Measurements from ENCODE around the gene MRPL40. TPM values are rescaled to one million over a fixed set of nuclear protein-coding genes. Genes with fewer than 3 reads are reported as not detected.

Gene MRPL40
- total RNA-seq, 1 experiment from 2014 or later = 40.1 TPM

DNA sequence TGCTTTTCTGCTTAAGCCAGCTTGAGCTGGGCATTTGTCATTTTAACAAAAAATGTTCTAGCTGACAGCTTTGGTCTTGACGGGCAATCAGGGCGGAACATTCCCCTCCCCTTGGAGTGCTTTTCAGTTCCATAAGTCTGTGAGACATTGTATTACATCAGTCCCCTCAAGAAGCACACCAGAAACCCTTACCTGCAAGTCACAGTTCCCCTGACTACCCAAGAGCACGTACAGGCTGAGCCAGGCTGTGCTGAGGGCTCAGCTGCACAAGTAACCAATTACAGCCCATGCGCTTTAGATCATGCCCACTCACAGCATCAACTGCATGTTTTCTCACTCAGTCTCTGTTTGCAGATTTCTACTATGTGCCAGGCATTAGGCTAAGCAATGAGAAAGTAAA, 19.9 kb upstream of the MRPL40 start:
- ChIA-PET CTCF (no interaction called here), RAD21 (ENCODE audit: low non-redundant PET in 1 of 2, low total read pairs in 2 of 2, uncharacterized antibody in 2 of 2, unreplicated experiment in 2 of 2) (no interaction called here), POLR2A (no interaction called here)
- H3K4me1 ChIP-seq (ENCODE audit: control insufficient read depth in 1 of 2, insufficient read depth in 2 of 2, low read length in 2 of 2) = no peaks in the 10 kb centered on the region
- H4K20me1 ChIP-seq (ENCODE audit: insufficient read depth) = peaks cover 5% of the 10 kb centered on the region; the same call in 1 of the 2 replicates
- BruUV-seq (replicated peaks) = no TSS peak
- peaks cover 11 to 13% of the 10 kb centered on the region in 2 experiments; a peak in 2 of 4 replicates for H3K36me3 ChIP-seq (ENCODE audit: control insufficient read depth in 1 of 2, insufficient read depth in 2 of 2, low read length in 2 of 2)
- no peak for ATAC-seq
- H3K4me2 ChIP-seq (ENCODE audit: low read length) = no peak overlapping the region
- no peak overlapping the region for H3K4me3 ChIP-seq (replicated peaks in 1 of 2; ENCODE audit: low read depth in 1 of 2, low read length in 2 of 2)
- peaks cover 76% of the 10 kb centered on the region for H3K79me2 ChIP-seq (ENCODE audit: insufficient read depth, low read length)
- intact Hi-C loops (cut with micrococcal nuclease) = no loop called here
- DNase-seq (ENCODE audit: low read depth, low spot score) = no peak
- H3K27ac ChIP-seq (ENCODE audit: low read depth, low read length) = no peak overlapping the region
- H2AFZ ChIP-seq (ENCODE audit: low read depth, low read length, poor library complexity, severe bottlenecking) = no peak overlapping the region
- H3K9me3 ChIP-seq (ENCODE audit: control insufficient read depth in 1 of 2, insufficient read depth in 1 of 2, low read depth in 1 of 2, low read length in 2 of 2) = no peaks in the 10 kb centered on the region
- TF ChIP-seq CBX3 (IDR thresholded peaks at IDR 0.05; ENCODE audit: low read depth) = no peak
- no peak for TF ChIP-seq POLR2A (IDR thresholded peaks at IDR 0.05; ENCODE audit: borderline replicate concordance, extremely low read depth, insufficient read depth, insufficient read length)
- TF ChIP-seq, protein P1, sequence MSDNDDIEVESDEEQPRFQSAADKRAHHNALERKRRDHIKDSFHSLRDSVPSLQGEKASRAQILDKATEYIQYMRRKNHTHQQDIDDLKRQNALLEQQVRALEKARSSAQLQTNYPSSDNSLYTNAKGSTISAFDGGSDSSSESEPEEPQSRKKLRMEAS (IDR thresholded peaks at IDR 0.05) = no peak
- TF ChIP-seq EZH2phosphoT487 (IDR thresholded peaks at IDR 0.05; ENCODE audit: borderline replicate concordance) = no peak
- TF ChIP-seq, protein P2, sequence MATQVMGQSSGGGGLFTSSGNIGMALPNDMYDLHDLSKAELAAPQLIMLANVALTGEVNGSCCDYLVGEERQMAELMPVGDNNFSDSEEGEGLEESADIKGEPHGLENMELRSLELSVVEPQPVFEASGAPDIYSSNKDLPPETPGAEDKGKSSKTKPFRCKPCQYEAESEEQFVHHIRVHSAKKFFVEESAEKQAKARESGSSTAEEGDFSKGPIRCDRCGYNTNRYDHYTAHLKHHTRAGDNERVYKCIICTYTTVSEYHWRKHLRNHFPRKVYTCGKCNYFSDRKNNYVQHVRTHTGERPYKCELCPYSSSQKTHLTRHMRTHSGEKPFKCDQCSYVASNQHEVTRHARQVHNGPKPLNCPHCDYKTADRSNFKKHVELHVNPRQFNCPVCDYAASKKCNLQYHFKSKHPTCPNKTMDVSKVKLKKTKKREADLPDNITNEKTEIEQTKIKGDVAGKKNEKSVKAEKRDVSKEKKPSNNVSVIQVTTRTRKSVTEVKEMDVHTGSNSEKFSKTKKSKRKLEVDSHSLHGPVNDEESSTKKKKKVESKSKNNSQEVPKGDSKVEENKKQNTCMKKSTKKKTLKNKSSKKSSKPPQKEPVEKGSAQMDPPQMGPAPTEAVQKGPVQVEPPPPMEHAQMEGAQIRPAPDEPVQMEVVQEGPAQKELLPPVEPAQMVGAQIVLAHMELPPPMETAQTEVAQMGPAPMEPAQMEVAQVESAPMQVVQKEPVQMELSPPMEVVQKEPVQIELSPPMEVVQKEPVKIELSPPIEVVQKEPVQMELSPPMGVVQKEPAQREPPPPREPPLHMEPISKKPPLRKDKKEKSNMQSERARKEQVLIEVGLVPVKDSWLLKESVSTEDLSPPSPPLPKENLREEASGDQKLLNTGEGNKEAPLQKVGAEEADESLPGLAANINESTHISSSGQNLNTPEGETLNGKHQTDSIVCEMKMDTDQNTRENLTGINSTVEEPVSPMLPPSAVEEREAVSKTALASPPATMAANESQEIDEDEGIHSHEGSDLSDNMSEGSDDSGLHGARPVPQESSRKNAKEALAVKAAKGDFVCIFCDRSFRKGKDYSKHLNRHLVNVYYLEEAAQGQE (IDR thresholded peaks at IDR 0.05; ENCODE audit: low read depth) = no peak
- no peak for TF ChIP-seq SP1 (IDR thresholded peaks at IDR 0.05; ENCODE audit: low read depth)
- no peak for TF ChIP-seq EZH2 (IDR thresholded peaks at IDR 0.05)
- TF ChIP-seq YY1 (IDR thresholded peaks at IDR 0.05; ENCODE audit: extremely low read depth, insufficient replicate concordance, low read depth, low read length) = no peak
- no peak for TF ChIP-seq SIN3A (IDR thresholded peaks at IDR 0.05; ENCODE audit: low read depth)
- TF ChIP-seq POLR2AphosphoS5 (IDR thresholded peaks at IDR 0.05; ENCODE audit: low read depth, low read length) = no peak
- TF ChIP-seq SRF (IDR thresholded peaks at IDR 0.05; ENCODE audit: low read depth) = no peak
- TF ChIP-seq EGR1 (IDR thresholded peaks at IDR 0.05; ENCODE audit: low read depth) = no peak
- TF ChIP-seq ZFX (IDR thresholded peaks at IDR 0.05) = no peak
- TF ChIP-seq FOSL1 (IDR thresholded peaks at IDR 0.05; ENCODE audit: low read depth) = no peak
- no peak for TF ChIP-seq JUND (IDR thresholded peaks at IDR 0.05)
- TF ChIP-seq, protein P3, sequence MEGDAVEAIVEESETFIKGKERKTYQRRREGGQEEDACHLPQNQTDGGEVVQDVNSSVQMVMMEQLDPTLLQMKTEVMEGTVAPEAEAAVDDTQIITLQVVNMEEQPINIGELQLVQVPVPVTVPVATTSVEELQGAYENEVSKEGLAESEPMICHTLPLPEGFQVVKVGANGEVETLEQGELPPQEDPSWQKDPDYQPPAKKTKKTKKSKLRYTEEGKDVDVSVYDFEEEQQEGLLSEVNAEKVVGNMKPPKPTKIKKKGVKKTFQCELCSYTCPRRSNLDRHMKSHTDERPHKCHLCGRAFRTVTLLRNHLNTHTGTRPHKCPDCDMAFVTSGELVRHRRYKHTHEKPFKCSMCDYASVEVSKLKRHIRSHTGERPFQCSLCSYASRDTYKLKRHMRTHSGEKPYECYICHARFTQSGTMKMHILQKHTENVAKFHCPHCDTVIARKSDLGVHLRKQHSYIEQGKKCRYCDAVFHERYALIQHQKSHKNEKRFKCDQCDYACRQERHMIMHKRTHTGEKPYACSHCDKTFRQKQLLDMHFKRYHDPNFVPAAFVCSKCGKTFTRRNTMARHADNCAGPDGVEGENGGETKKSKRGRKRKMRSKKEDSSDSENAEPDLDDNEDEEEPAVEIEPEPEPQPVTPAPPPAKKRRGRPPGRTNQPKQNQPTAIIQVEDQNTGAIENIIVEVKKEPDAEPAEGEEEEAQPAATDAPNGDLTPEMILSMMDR (IDR thresholded peaks at IDR 0.05 in 2 of 3, conservative IDR thresholded peaks at IDR 0.05 in 1 of 3; ENCODE audit: borderline replicate concordance in 1 of 3, insufficient read depth in 1 of 3, low read depth in 2 of 3, low read length in 2 of 3) = no peak
- no peaks in the 10 kb centered on the region for H3K9me2 ChIP-seq (ENCODE audit: insufficient read depth)
- H3K27me3 ChIP-seq (ENCODE audit: insufficient read depth, low read length) = no peaks in the 10 kb centered on the region
- H3K9ac ChIP-seq (ENCODE audit: low read length) = no peak overlapping the region
